ENCODE results near the gene IL19.
A peak's percentile ranks its signal among the peaks of the same experiment; 100 is the strongest.
"Not testable (repeated sequence)": the region's sequence is repeated elsewhere in the genome, so short reads cannot be mapped to it uniquely, and the experiment has no call there.

The IL19 gene

GRCh38 chr1:206841609-206842323, 71.2 kb downstream of the IL19 start:
- H3K36me3 ChIP-seq (replicated peaks): no peaks in the 10 kb centered on the region
- no peaks in the 10 kb centered on the region for H3K4me1 ChIP-seq
- no peak overlapping the region for H3K4me3 ChIP-seq
- in situ Hi-C loops (cut with MboI; ENCODE audit: low sequenced_read_pairs): no loop called here
- H3K9me3 ChIP-seq: no peaks in the 10 kb centered on the region
- no peak for DNase-seq (ENCODE audit: low spot score in 2 of 2)
- H3K27me3 ChIP-seq (ENCODE audit: low read depth): no peaks in the 10 kb centered on the region

DNA sequence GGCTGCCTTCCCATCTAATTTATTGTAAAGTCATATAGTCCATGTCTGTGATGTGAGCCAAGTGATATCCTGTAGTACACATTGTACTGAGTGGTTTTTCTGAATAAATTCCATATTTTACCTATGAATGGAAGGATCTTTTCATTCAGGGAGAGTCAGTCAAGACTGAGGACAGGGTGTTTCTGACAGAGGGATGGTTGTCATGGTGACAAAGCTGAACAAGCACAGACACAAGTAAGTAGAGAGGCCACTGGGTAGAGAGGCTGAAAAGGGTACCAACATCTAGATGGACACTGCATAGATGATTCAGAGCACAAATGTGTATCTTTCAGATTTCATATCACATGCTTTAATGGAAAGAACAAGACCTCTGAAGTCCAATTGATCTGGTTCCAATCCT, 72.3 kb downstream of the IL19 start:
- DNase-seq (ENCODE audit: low spot score in 2 of 2): peak in 1 of 2 experiments; percentile 10

GRCh38 chr1:206843626-206844025, 73.1 kb downstream of the IL19 start:
- Histone ChIP-seq H3K4me1 (no peaks in the 10 kb centered on the region), H3K4me3 (no peak overlapping the region), H3K9me3 (no peaks in the 10 kb centered on the region), H3K27me3 (ENCODE audit: low read depth) (no peaks in the 10 kb centered on the region), H3K36me3 (replicated peaks) (no peaks in the 10 kb centered on the region)
- in situ Hi-C loops (cut with MboI; ENCODE audit: low sequenced_read_pairs): no loop called here
- no peak for DNase-seq (ENCODE audit: low spot score in 2 of 2)

More for the DNA sequence above, 72.3 kb downstream of the IL19 start:
- in situ Hi-C loops (cut with MboI; ENCODE audit: low sequenced_read_pairs): no loop called here
- Histone ChIP-seq H3K36me3 (replicated peaks) (no peaks in the 10 kb centered on the region), H3K4me3 (no peak overlapping the region), H3K4me1 (no peaks in the 10 kb centered on the region), H3K9me3 (no peaks in the 10 kb centered on the region), H3K27me3 (ENCODE audit: low read depth) (no peaks in the 10 kb centered on the region)

- Histone ChIP-seq H3K36me3 (replicated peaks) (no peaks in the 10 kb centered on the region), H3K27me3 (ENCODE audit: low read depth) (peaks cover 17% of the 10 kb centered on the region), H3K4me1 (no peaks in the 10 kb centered on the region), H3K9me3 (no peaks in the 10 kb centered on the region), H3K4me3 (no peak overlapping the region)
- in situ Hi-C loops (cut with MboI; ENCODE audit: low sequenced_read_pairs): no loop called here
- DNase-seq (ENCODE audit: low spot score in 2 of 2): no peak
These were observed 75.9 kb downstream of the IL19 start for GRCh38 chr1:206846487-206846886.

DNA sequence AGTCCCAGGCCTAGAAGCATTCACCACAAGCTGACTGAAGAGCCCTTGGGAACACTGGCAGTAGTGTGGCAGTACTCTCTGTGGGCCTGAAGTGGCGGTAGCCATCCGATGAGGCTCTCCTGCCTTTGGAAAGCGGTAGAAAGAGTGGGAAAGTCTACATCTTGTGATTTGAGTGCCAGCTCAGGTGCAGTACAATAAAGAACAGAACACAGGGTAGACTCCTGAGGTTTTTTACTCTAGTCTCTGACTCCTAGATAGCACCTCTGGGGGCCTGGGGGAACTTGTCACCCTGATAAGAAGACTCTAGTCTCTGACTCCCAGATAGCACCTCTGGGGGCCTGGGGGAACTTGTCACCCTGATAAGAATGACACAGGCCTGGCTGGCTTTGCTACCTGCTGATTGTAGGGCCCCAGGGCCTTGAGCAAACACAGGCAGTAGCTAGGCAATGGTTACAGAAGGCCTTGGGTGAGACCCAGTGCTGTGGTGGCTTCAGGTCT, 76.8 kb downstream of the IL19 start:
- H3K9me3 ChIP-seq: no peaks in the 10 kb centered on the region
- in situ Hi-C loops (cut with MboI; ENCODE audit: low sequenced_read_pairs): no loop called here

GRCh38 chr1:206847946-206848345, 77.4 kb downstream of the IL19 start:
- in situ Hi-C loops (cut with MboI; ENCODE audit: low sequenced_read_pairs): no loop called here
- peaks cover 17% of the 10 kb centered on the region for H3K27me3 ChIP-seq (ENCODE audit: low read depth)

More for the DNA sequence above, 76.8 kb downstream of the IL19 start:
- H3K36me3 ChIP-seq (replicated peaks): no peaks in the 10 kb centered on the region
- DNase-seq (ENCODE audit: low spot score in 2 of 2): no peak
- H3K4me1 ChIP-seq: no peaks in the 10 kb centered on the region
- no peak overlapping the region for H3K4me3 ChIP-seq
- H3K27me3 ChIP-seq (ENCODE audit: low read depth): peaks cover 17% of the 10 kb centered on the region

GRCh38 chr1:206850401-206850800, 79.8 kb downstream of the IL19 start:
- no peaks in the 10 kb centered on the region for H3K36me3 ChIP-seq (replicated peaks)
- no peak for DNase-seq (ENCODE audit: low spot score in 2 of 2)
- in situ Hi-C loops (cut with MboI; ENCODE audit: low sequenced_read_pairs): no loop called here
- no peaks in the 10 kb centered on the region for H3K4me1 ChIP-seq
- peaks cover 17% of the 10 kb centered on the region for H3K27me3 ChIP-seq (ENCODE audit: low read depth)
- no peaks in the 10 kb centered on the region for H3K9me3 ChIP-seq
- no peak overlapping the region for H3K4me3 ChIP-seq

More at GRCh38 chr1:206847946-206848345, 77.4 kb downstream of the IL19 start:
- Histone ChIP-seq H3K36me3 (replicated peaks) (no peaks in the 10 kb centered on the region), H3K4me3 (no peak overlapping the region), H3K9me3 (no peaks in the 10 kb centered on the region), H3K4me1 (no peaks in the 10 kb centered on the region)
- DNase-seq (ENCODE audit: low spot score in 2 of 2): no peak

GRCh38 chr1:206851341-206852010, 80.9 kb downstream of the IL19 start:
- no peak overlapping the region for H3K4me3 ChIP-seq
- H3K27me3 ChIP-seq (ENCODE audit: low read depth): peaks cover 17% of the 10 kb centered on the region
- H3K36me3 ChIP-seq (replicated peaks): no peaks in the 10 kb centered on the region
- in situ Hi-C loops (cut with MboI; ENCODE audit: low sequenced_read_pairs): no loop called here
- no peaks in the 10 kb centered on the region for H3K9me3 ChIP-seq
- H3K4me1 ChIP-seq: no peaks in the 10 kb centered on the region
- DNase-seq (ENCODE audit: low spot score in 2 of 2): no peak

DNA sequence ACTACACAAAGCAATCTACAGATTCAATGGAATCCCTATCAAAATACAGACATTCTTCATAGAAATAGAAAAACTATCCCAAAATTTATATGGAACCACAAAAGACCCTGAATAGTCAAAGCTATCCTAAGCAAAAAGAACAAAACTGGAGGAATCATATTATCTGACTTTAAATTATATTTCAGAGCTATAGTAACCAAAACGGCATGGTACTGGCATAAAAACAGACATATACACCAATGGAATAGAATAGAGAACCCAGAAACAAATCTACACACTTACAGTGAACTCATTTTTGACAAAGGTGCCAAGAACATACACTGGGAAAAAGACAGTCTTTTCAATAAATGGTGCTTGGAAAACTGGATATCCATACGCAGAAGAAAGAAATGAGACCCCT, 82.1 kb downstream of the IL19 start:
- H3K4me3 ChIP-seq; H3K36me3 ChIP-seq (replicated peaks); H3K9me3 ChIP-seq; DNase-seq (ENCODE audit: low spot score in 2 of 2); H3K4me1 ChIP-seq; in situ Hi-C loops (cut with MboI; ENCODE audit: low sequenced_read_pairs): not testable (repeated sequence)
- H3K27me3 ChIP-seq (ENCODE audit: low read depth): peaks cover 17% of the 10 kb centered on the region

- DNase-seq (ENCODE audit: low spot score in 2 of 2); H3K4me3 ChIP-seq; in situ Hi-C loops (cut with MboI; ENCODE audit: low sequenced_read_pairs); H3K36me3 ChIP-seq (replicated peaks); H3K9me3 ChIP-seq; H3K4me1 ChIP-seq: not testable (repeated sequence)
- peaks cover 17% of the 10 kb centered on the region for H3K27me3 ChIP-seq (ENCODE audit: low read depth)
These were observed 83.1 kb downstream of the IL19 start for GRCh38 chr1:206853696-206854095.

DNA sequence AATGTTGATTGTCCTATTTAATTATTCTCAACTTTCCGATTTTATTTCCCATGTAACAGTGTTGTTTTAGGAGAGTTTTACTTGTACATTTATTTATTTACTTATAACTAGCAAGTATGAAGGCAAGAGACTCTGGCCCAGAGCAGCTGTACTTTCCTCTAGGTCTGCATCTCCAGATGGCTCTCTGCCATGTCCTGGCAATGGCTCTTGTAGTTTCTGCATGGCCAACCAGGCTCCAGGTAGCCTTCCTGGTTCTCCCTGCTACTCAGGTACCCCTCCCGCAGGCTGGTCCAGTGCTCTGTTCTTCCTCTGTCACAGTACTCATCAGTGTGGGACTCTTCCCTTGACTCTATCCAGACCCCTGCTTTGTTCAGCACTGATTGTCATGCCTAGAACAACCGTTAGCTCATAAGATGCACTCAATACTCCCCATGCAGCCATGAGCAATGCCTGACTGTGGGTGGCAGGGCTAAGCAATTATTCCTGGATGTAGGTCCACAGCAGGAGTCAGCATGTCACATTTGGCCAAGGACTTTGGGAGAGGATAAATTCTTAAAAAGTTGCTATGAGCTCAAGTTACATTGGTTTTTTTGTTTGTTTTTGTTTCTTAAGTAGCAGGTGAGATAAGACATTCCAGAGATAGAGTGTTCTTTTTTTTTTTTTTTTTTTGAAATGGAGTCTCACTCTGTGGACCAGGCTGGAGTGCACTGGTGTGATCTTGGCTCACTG, 84.0 kb downstream of the IL19 start:
- DNase-seq (ENCODE audit: low spot score in 2 of 2): no peak
- no peaks in the 10 kb centered on the region for H3K9me3 ChIP-seq
- no peaks in the 10 kb centered on the region for H3K36me3 ChIP-seq (replicated peaks)
- H3K4me1 ChIP-seq: no peaks in the 10 kb centered on the region
- peaks cover 15% of the 10 kb centered on the region for H3K27me3 ChIP-seq (ENCODE audit: low read depth)
- in situ Hi-C loops (cut with MboI; ENCODE audit: low sequenced_read_pairs): no loop called here
- no peak overlapping the region for H3K4me3 ChIP-seq

DNA sequence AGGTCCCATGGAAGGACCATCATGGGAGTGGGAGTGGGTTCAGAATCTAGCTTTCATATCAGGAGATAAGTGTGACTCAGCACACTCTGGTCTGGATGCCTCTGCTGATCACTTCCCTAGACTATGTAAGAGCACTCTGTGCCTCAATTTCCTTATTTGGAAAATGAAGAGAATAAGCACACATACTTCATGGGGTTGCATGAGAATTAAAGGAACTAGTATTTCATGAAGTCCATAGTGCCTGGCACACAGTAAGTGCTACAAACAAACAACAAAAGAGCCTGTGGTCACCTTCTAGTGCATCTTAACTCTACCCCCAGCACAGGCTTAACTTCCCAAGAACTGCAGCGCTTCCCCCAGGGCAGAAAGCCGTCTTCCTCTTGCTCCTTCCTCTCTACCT, 85.3 kb downstream of the IL19 start:
- Histone ChIP-seq H3K27me3 (ENCODE audit: low read depth) (peaks cover 2% of the 10 kb centered on the region; the same call in 1 of the 2 replicates), H3K36me3 (replicated peaks) (no peaks in the 10 kb centered on the region), H3K4me3 (no peak overlapping the region), H3K4me1 (no peaks in the 10 kb centered on the region), H3K9me3 (no peaks in the 10 kb centered on the region)
- in situ Hi-C loops (cut with MboI; ENCODE audit: low sequenced_read_pairs): no loop called here
- DNase-seq (ENCODE audit: low spot score in 2 of 2): no peak

GRCh38 chr1:206856674-206857464, 86.3 kb downstream of the IL19 start:
- H3K4me1 ChIP-seq: no peaks in the 10 kb centered on the region
- no peaks in the 10 kb centered on the region for H3K9me3 ChIP-seq
- no peak for DNase-seq (ENCODE audit: low spot score in 2 of 2)
- in situ Hi-C loops (cut with MboI; ENCODE audit: low sequenced_read_pairs): no loop called here
- no peaks in the 10 kb centered on the region for H3K36me3 ChIP-seq (replicated peaks)
- no peak overlapping the region for H3K4me3 ChIP-seq
- H3K27me3 ChIP-seq (ENCODE audit: low read depth): peaks cover 2% of the 10 kb centered on the region; the same call in 1 of the 2 replicates
